ENCODE results near the gene DIAPH1. TPM values are rescaled to one million over a fixed set of nuclear protein-coding genes. Genes with fewer than 3 reads are reported as not detected.
A peak's percentile ranks its signal among the peaks of the same experiment; 100 is the strongest.

DIAPH1 gene
- total RNA-seq (2021; ENCODE audit: unreplicated experiment) (142 TPM), Bru-seq, nascent RNA (percentile 92 among the genes with signal in this experiment), BruChase-seq, experiment 1, labeled RNA remaining after a 6-hour chase (percentile 94 among the genes with signal in this experiment), BruChase-seq, experiment 2, labeled RNA remaining after a 2-hour chase (percentile 91 among the genes with signal in this experiment)
- 98.0 and 103 TPM in 2 replicates for polyA plus RNA-seq (2012)
- long read RNA-seq, partial matches to known transcripts, result 25 of 186 reads
- long read RNA-seq, other reads (novel, unspliced or antisense), result 161 of 186 reads

- peaks cover 20% of the 10 kb centered on the region; the same call in 1 of the 2 replicates for H4K20me1 ChIP-seq (ENCODE audit: insufficient read depth)
- POLR2A ChIA-PET, result interaction anchor here (0.8 to 1.6 kb wide), 4 partner anchors 15 to 654 kb away, joined by 3 to 14 read pairs (median 4); partner anchors contain the start of genes HDAC3 and RELL2
- CTCF ChIA-PET, result interaction anchor here (0.8 to 2.7 kb wide), 13 partner anchors 9 to 395 kb away, joined by 3 to 72 read pairs (median 4); partner anchors contain the start of genes FCHSD1, HDAC3, PCDHB14 and RELL2
- H3K9ac ChIP-seq (ENCODE audit: low read length), result peak within 1 kb of the TSS; percentile 96
- intact Hi-C loops (cut with micrococcal nuclease), result loop anchor here (1.0 to 5.0 kb wide), 3 partner anchors 17 to 1442 kb away; partner anchors contain the start of genes CYSTM1, HDAC3 and RELL2
- H3K36me3 ChIP-seq (ENCODE audit: control insufficient read depth in 1 of 2, insufficient read depth in 2 of 2, low read length in 2 of 2), result peaks cover 11 to 26% of the 10 kb centered on the region in 2 experiments; a peak in 3 of 4 replicates
- no peaks in the 10 kb centered on the region for H3K9me3 ChIP-seq (ENCODE audit: control insufficient read depth in 1 of 2, insufficient read depth in 1 of 2, low read depth in 1 of 2, low read length in 2 of 2)
- ATAC-seq (peak; percentile 94), DNase-seq (ENCODE audit: low read depth, low spot score) (peak; percentile 93)
- H3K79me2 ChIP-seq (ENCODE audit: insufficient read depth, low read length), result peaks cover 45% of the 10 kb centered on the region
- RAD21 ChIA-PET (ENCODE audit: low non-redundant PET in 1 of 2, low total read pairs in 2 of 2, uncharacterized antibody in 2 of 2, unreplicated experiment in 2 of 2), result interaction anchor here (0.7 to 1.5 kb wide), 5 partner anchors 18 to 27 kb away, joined by 3 to 5 read pairs (median 4); partner anchors contain the start of genes RELL2 (in 2 of the 2) and HDAC3 (in 1 of the 2)
- H3K27me3 ChIP-seq (ENCODE audit: insufficient read depth, low read length), result no peaks in the 10 kb centered on the region
- BruUV-seq (replicated peaks), result no TSS peak
- H3K27ac ChIP-seq (ENCODE audit: low read depth, low read length), result peak within 1 kb of the TSS; percentile 87
- no peaks in the 10 kb centered on the region for H3K9me2 ChIP-seq (ENCODE audit: insufficient read depth)
- no peak within 1 kb of the TSS for H2AFZ ChIP-seq (ENCODE audit: low read depth, low read length, poor library complexity, severe bottlenecking)
- H3K4me1 ChIP-seq (ENCODE audit: control insufficient read depth in 1 of 2, insufficient read depth in 2 of 2, low read length in 2 of 2), result peaks cover 6 to 25% of the 10 kb centered on the region in 2 experiments
- peak within 1 kb of the TSS; percentile 68 to 85 for H3K4me3 ChIP-seq (replicated peaks in 1 of 2; ENCODE audit: low read depth in 1 of 2, low read length in 2 of 2)
- peak within 1 kb of the TSS; percentile 79 for H3K4me2 ChIP-seq (ENCODE audit: low read length)
- peak; percentile 64 for TF ChIP-seq POLR2A (IDR thresholded peaks at IDR 0.05; ENCODE audit: borderline replicate concordance, extremely low read depth, insufficient read depth, insufficient read length)
- TF ChIP-seq SP1 (IDR thresholded peaks at IDR 0.05; ENCODE audit: low read depth), result peak; percentile 94
- TF ChIP-seq REST (IDR thresholded peaks at IDR 0.05; ENCODE audit: low read depth), result no peak
- TF ChIP-seq YY1 (IDR thresholded peaks at IDR 0.05; ENCODE audit: extremely low read depth, insufficient replicate concordance, low read depth, low read length), result peak; percentile 67
- peak; percentile 76 for TF ChIP-seq ZBTB33 (IDR thresholded peaks at IDR 0.05; ENCODE audit: extremely low read depth, insufficient replicate concordance, low read length)
- TF ChIP-seq FOSL1 (IDR thresholded peaks at IDR 0.05; ENCODE audit: low read depth), result no peak
- TF ChIP-seq SIN3A (IDR thresholded peaks at IDR 0.05; ENCODE audit: low read depth), result peak; percentile 81
- peak; percentile 95 to 99 (median 96) for TF ChIP-seq CTCF (IDR thresholded peaks at IDR 0.05 in 2 of 3, conservative IDR thresholded peaks at IDR 0.05 in 1 of 3; ENCODE audit: borderline replicate concordance in 1 of 3, insufficient read depth in 1 of 3, low read depth in 2 of 3, low read length in 2 of 3)
- no peak for TF ChIP-seq ZNF274 (IDR thresholded peaks at IDR 0.05; ENCODE audit: low read depth, low read length)
- peak; percentile 82 for TF ChIP-seq JUND (IDR thresholded peaks at IDR 0.05)
- TF ChIP-seq MAX (IDR thresholded peaks at IDR 0.05), result peak; percentile 99
- no peak; the same call in 1 of the 2 replicates for TF ChIP-seq CEBPB (IDR thresholded peaks at IDR 0.05; ENCODE audit: low read depth)
- peak; percentile 96 for TF ChIP-seq ELF1 (IDR thresholded peaks at IDR 0.05; ENCODE audit: borderline replicate concordance, low read depth)
- no peak for TF ChIP-seq EZH2 (IDR thresholded peaks at IDR 0.05)
- TF ChIP-seq EGR1 (IDR thresholded peaks at IDR 0.05; ENCODE audit: low read depth), result peak; percentile 100
- TF ChIP-seq POLR2AphosphoS5 (IDR thresholded peaks at IDR 0.05; ENCODE audit: low read depth, low read length), result peak; percentile 86
Observed at GRCh38 chr5:141618804-141619554, at the start of gene DIAPH1. Gene DIAPH1 (minus strand): TSS chr5:141619000. CDS start chr5:141618914, 86 bp downstream.

Data from HCT116 (cell line).